Endometrial microvascular endothelial cells (primary cell): ENCODE results near the gene LUC7L. TPM values are rescaled to one million over a fixed set of nuclear protein-coding genes. Genes with fewer than 3 reads are reported as not detected.
"Not testable (repeated sequence)": the region's sequence is repeated elsewhere in the genome, so short reads cannot be mapped to it uniquely, and the experiment has no call there.

ENCODE experiments used
- in situ Hi-C: cut with HindIII; loops from 2 replicates; pipeline ENCODE4 v1.10.0; 2017; ENCODE audit warnings: low sequenced_read_pairs, low pct_unique_long_range_greater_than_20kb; ENCODE audit errors: inconsistent ontology term
- total RNA-seq: library from RNA; depleted of rRNA; stranded (reverse); fragments of >200 nt; gene quantifications from one replicate; pipeline ENCODE4 v1.2.3, GENCODE V29; 2015; ENCODE audit errors: inconsistent ontology term

Gene LUC7L
- total RNA-seq, 1 donor from 2014 or later, result 45.2 TPM

DNA sequence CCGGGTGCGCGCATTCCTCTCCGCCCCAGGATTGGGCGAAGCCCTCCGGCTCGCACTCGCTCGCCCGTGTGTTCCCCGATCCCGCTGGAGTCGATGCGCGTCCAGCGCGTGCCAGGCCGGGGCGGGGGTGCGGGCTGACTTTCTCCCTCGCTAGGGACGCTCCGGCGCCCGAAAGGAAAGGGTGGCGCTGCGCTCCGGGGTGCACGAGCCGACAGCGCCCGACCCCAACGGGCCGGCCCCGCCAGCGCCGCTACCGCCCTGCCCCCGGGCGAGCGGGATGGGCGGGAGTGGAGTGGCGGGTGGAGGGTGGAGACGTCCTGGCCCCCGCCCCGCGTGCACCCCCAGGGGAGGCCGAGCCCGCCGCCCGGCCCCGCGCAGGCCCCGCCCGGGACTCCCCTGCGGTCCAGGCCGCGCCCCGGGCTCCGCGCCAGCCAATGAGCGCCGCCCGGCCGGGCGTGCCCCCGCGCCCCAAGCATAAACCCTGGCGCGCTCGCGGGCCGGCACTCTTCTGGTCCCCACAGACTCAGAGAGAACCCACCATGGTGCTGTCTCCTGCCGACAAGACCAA, 56.8 kb downstream of the LUC7L start, which contains the start of gene HBA2:
Gene HBA2 (plus strand): TSS at position 503 of the 568 bp plus-strand sequence. CDS start 37 bp downstream, at position 540.
- in situ Hi-C loops, result not testable (repeated sequence)

- in situ Hi-C loops, result no loop called here
These were observed 58.5 kb downstream of the LUC7L start for GRCh38 chr16:170788-171187.

GRCh38 chr16:170088-170507, 59.2 kb downstream of the LUC7L start:
- in situ Hi-C loops, result not testable (repeated sequence)

GRCh38 chr16:169014-169413, 60.2 kb downstream of the LUC7L start:
- in situ Hi-C loops, result no loop called here

DNA sequence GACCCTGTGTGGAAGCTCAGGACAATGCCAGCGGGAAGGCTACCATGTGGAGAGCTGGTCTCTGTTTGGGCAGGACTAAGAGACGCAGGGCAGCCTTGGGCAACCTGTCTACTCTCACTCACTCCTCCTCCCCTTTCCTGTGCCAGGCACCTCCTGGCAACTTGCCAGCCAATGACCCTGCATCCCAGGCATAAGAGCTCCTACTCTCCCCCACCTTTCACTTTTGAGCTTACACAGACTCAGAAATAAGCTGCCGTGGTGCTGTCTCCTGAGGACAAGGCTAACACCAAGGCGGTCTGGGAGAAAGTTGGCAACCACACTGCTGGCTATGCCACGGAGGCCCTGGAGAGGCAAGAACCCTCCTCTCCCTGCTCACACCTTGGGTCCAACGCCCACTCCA, 60.8 kb downstream of the LUC7L start:
- in situ Hi-C loops, result no loop called here

DNA sequence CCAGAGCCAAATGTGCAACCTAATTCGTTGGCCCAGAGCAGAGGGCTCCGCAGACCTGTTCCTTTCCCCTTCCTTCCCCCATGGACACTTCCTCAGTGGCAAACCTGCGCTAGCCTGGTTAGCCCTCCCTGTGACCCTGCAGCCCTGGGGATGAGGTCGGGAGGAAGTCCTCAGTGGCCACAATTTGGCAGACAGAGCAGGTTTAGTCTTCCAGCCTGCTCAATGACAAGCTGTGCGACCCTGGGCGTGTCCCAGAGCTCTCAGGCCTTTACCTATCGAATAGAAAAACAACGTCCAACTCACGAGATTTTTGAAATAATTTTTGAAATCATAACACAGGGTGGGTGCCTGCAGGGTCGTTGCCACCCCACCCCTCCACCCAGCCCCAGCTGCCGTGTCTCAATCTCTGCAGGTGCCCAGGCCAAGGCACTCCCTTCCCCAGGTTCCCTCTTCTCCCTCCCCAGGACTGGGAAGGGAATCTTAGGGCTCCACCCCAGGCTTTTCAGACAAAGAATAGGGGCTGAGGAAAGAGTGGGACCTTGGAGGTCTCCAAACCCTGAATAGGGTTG, 62.0 kb downstream of the LUC7L start:
- in situ Hi-C loops, result no loop called here

DNA sequence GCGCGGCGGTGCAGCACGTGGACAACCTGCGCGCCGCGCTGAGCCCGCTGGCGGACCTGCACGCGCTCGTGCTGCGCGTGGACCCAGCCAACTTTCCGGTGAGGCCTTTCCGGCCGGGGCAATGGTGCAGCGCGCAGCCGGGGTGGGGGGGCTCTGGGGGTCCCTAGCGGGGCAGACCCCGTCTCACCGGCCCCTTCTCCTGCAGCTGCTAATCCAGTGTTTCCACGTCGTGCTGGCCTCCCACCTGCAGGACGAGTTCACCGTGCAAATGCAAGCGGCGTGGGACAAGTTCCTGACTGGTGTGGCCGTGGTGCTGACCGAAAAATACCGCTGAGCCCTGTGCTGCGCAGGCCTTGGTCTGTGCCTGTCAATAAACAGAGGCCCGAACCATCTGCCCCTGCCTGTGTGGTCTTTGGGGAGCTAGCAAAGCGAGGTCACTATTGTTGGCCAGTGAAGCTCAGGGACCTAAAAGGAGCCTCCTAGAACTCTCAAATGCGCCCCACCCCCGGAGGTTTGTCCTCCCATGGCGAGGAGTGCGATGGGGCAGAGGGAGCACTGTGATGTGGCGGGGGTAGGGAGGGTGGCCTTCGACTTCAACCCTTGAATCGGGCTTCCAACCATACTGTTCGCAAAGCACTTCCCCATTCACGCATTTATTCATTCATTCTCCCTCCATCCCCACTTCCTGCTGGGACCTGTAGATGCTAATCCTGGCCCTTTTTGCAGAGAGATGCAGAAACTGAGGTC, 62.7 kb downstream of the LUC7L start:
- in situ Hi-C loops, result no loop called here

DNA sequence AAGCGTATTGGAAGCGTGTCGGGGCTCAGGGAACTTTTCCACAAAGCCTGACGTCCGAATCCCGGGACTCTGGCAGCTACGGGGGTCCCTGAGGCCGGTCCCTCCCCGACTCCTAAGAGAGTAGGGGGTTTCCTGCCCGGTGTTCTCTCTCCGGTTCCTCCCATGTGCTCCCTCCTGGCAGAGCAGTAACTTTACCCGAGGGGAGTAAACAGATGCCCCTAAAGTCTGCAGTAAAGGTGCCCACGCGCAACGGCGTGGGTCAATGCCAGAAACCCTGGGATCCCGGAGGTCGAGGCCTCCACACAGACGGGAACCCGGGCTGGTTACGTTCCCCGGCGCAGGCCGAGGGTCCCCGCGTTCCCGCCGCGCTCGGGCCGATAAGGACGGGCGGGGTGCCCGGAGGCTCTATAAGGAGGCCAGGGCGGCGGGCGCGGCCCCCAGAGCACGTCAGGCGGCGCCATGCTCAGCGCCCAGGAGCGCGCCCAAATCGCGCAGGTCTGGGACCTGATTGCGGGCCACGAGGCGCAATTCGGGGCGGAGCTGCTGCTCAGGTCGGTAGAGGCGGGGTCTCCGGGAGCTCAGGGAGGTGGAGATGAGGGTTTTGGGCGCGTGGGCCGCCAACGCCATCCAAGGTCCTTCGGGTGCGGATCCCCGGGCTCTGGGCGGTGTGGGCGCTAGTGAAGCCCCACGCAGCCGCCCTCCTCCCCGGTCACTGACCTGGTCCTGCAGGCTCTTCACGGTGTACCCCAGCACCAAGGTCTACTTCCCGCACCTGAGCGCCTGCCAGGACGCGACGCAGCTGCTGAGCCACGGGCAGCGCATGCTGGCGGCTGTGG, 63.5 kb downstream of the LUC7L start, which contains the start of gene HBM:
Gene HBM (plus strand): TSS at position 440 of the 836 bp plus-strand sequence. CDS start 20 bp downstream, at position 460.
- in situ Hi-C loops, result no loop called here

- in situ Hi-C loops, result no loop called here
These were observed 64.3 kb downstream of the LUC7L start for GRCh38 chr16:164827-165538.

DNA sequence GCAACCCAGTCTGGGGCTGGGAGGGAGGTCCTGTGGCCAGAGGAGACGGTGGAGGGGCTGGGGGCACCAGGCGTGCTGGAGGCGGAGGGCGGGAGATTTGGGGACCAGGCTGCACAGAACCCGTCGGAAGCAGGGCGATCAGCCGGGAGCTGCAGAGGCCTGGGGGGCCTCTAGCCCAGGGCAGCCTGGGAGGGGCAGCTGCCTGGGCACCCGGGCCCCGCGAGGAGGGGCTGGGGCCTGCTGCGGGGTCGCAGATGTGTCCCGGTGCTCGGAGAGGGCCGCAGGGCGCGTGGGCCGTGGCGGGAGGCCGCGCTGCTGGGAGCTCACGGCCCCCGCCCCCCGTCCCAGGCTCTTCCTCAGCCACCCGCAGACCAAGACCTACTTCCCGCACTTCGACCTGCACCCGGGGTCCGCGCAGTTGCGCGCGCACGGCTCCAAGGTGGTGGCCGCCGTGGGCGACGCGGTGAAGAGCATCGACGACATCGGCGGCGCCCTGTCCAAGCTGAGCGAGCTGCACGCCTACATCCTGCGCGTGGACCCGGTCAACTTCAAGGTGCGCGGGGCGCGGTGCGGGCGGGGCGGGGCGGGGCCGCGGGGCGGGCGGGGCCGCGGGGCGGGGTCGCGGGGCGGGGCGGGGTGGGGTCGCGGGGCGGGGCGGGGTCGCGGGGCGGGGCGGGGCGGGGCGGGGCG, 65.0 kb downstream of the LUC7L start:
- in situ Hi-C loops, result not testable (repeated sequence)

- in situ Hi-C loops, result not testable (repeated sequence)
These were observed 65.6 kb downstream of the LUC7L start for GRCh38 chr16:163696-164095.

DNA sequence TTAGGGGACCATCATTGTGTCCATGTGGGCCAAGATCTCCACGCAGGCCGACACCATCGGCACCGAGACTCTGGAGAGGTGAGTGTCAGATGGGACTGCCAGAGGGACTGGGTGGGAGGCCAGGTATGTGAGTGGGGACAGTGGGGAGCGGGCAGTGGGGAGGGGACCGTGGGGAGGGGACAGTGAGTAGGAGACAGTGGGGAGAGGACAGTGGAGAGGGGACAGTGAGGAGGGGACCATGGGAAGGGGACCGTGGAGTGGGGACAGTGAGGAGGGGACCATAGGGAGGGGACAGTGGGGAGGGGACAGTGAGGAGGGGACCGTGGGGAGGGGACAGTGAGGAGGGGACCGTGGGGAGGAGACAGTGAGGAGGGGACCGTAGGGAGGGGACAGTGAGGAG, 66.1 kb downstream of the LUC7L start:
- in situ Hi-C loops, result not testable (repeated sequence)

DNA sequence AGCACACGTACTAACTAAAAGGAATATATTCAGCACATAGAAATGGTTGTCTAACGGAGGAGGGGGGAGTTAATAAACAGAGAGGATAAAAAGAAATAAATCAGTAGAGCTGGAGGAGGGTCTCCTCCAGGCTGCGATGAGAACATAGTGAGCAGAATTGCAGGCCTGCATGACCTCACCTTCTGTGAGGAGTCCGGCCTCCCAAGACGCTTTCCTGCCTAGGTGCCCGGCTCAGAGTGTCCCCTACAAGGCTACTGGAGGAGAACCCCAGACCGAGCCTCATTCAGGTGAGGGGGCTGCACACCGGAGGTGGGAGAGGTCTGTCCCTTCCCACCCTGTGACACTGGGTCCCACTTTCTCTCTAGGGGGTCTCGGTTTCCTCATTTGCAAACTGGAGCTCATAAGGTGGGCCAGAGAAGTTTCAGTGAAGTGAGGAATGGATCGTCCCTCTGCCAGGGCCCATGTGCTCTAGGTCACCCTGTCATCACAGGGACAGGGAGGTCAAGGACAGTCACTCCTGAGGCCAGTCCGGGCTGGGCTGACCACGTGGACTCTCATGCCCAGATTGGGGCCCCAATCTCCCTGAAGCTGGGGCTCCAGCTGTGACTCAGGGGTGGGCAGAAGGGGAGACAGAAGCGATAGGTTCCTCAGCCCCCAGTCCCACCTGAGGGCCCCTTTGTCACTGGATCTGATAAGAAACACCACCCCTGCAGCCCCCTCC, 66.8 kb downstream of the LUC7L start:
- in situ Hi-C loops, result no loop called here

DNA sequence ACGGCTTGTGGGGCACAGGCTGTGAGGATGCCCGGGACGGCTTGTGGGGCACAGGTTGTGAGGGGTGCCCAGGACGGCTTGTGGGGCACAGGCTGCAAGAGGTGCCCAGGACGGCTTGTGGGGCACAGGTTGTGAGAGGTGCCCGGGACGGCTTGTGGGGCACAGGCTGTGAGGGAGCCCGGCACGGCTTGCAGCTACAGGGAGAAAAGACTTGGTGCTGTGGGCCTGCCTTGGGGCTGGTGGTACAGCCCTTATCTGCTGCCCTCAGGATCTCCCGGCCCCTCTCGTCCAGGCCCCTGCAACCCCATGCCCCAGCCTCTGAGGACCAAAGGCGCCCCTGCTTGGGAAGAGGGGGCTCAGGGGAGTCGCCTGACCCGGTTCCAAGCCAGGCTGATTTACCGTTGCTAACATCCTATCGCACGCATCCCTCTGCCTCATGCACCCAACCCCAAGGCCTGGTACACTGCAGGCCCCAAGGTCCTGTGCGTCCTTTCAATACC, 68.5 kb downstream of the LUC7L start:
- in situ Hi-C loops, result no loop called here

- in situ Hi-C loops, result not testable (repeated sequence)
These were observed 69.0 kb downstream of the LUC7L start for GRCh38 chr16:160242-160641.

GRCh38 chr16:159136-159849, 70.0 kb downstream of the LUC7L start:
- in situ Hi-C loops, result no loop called here

DNA sequence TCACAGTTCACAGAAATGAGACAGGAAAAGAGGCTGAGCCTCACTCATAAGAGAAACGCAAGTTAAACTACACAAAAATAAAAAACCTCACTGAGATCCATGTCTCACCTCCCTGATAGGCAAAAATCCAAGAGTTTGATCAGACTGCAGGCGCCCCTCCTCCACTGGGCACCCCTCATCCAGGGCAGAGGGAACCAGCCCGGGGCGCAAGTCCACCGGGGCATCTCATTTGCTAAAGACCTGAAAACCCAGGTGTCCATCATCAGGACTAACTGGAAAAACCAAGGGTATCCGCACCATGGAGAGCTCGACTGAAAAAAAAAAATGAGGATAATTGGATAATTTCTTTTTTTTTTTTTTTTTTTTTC, 74.2 kb downstream of the LUC7L start:
- in situ Hi-C loops, result no loop called here
